Mammary epithelial cell (primary cell): ENCODE results near the gene TCF12.

Experiments
- CTCF ChIP-seq, 2 donors: IDR thresholded peaks in 1 of 2; conservative IDR thresholded peaks in 1 of 2; 2 replicates each; pipeline ENCODE4 v1.5.1; 2011 to 2012; ENCODE audit warnings: inconsistent platforms in 2 of 2, low read length in 2 of 2, mild to moderate bottlenecking in 2 of 2, control low read depth in 1 of 2, low read depth in 1 of 2; ENCODE audit not compliant: insufficient read depth in 1 of 2; ENCODE audit errors: extremely low read depth in 1 of 2
- EZH2 ChIP-seq: IDR thresholded peaks from 2 replicates; pipeline ENCODE4 v1.6.1; 2012; ENCODE audit warnings: low read length, inconsistent platforms, borderline replicate concordance

- peak; percentile 90 to 93 for TF ChIP-seq CTCF (conservative IDR thresholded peaks at IDR 0.05 in 1 of 2, IDR thresholded peaks at IDR 0.05 in 1 of 2; ENCODE audit: extremely low read depth in 1 of 2, insufficient read depth in 1 of 2, low read depth in 1 of 2, low read length in 2 of 2)
- TF ChIP-seq EZH2: no peak
These were observed 219.9 kb downstream of the TCF12 start for GRCh38 chr15:57138349-57138788.
